Karpas-422 (cell line): ENCODE measurements around the gene GRK6. TPM values are rescaled to one million over a fixed set of nuclear protein-coding genes. Genes with fewer than 3 reads are reported as not detected.

Experiments used
- DNase-seq: peaks from one replicate; pipeline ENCODE4 v3.0.0-alpha.2; 2015
- H2AFZ ChIP-seq: fragments of 200-600 bp; sonication (generic); 2 replicates; pipeline ENCODE4 v1.6.1; 2014; ENCODE audit warnings: antibody characterized with exemption, low read length, mixed read lengths
- H3K27ac ChIP-seq: fragments of 200-600 bp; sonication (generic); 2 replicates; pipeline ENCODE4 v1.5.1; 2014; ENCODE audit warnings: mild to moderate bottlenecking, low read length, moderate library complexity
- H3K27me3 ChIP-seq: fragments of 200-600 bp; sonication (generic); 2 replicates; pipeline ENCODE4 v1.6.1; 2014; ENCODE audit warnings: low read length, mixed read lengths
- H3K36me3 ChIP-seq: fragments of 200-600 bp; sonication (generic); 2 replicates; pipeline ENCODE4 v1.6.1; 2014; ENCODE audit warnings: low read length, mixed read lengths; ENCODE audit not compliant: insufficient read depth
- H3K4me1 ChIP-seq: fragments of 200-600 bp; sonication (generic); 2 replicates; pipeline ENCODE4 v1.6.1; 2014; ENCODE audit warnings: mild to moderate bottlenecking, low read length, mixed read lengths
- H3K4me2 ChIP-seq: fragments of 200-600 bp; sonication (generic); 2 replicates; pipeline ENCODE4 v1.6.1; 2014; ENCODE audit warnings: low read length, low read depth, mild to moderate bottlenecking; ENCODE audit not compliant: poor library complexity, severe bottlenecking
- H3K4me3 ChIP-seq: fragments of 200-600 bp; sonication (generic); 2 replicates; pipeline ENCODE4 v1.5.1; 2014; ENCODE audit warnings: mild to moderate bottlenecking, antibody characterized with exemption, low read length, mixed read lengths
- H3K79me2 ChIP-seq: fragments of 200-600 bp; sonication (generic); 2 replicates; pipeline ENCODE4 v1.6.1; 2014; ENCODE audit warnings: mild to moderate bottlenecking, low read length, mixed read lengths
- H3K9ac ChIP-seq: fragments of 200-600 bp; sonication (generic); 2 replicates; pipeline ENCODE4 v1.6.0; 2014; ENCODE audit warnings: low read length
- H3K9me2 ChIP-seq: fragments of 200-600 bp; sonication (generic), shearing (Covaris generic); replicated peaks from 2 replicates; pipeline ENCODE4 v1.6.0; 2014; ENCODE audit warnings: mild to moderate bottlenecking, low read length, moderate library complexity; ENCODE audit not compliant: insufficient read depth
- H3K9me3 ChIP-seq: fragments of 300-700, 200-600 bp; sonication (generic); 2 replicates; pipeline ENCODE4 v1.6.1; 2014; ENCODE audit warnings: low read length, mixed read lengths
- H4K20me1 ChIP-seq: fragments of 200-600 bp; sonication (generic); 2 replicates; pipeline ENCODE4 v1.6.1; 2014; ENCODE audit warnings: mild to moderate bottlenecking, antibody characterized with exemption, low read length, low read depth; ENCODE audit not compliant: insufficient read depth
- total RNA-seq: library from RNA; depleted of rRNA; stranded (reverse); fragments of >200 nt; shearing (Covaris generic); gene quantifications from 2 replicates; pipeline ENCODE4 v1.2.3, GENCODE V29; 2014; ENCODE audit warnings: low replicate concordance

The GRK6 gene
- total RNA-seq, 1 experiment from 2014 or later, result 45.5 TPM

- Histone ChIP-seq H3K4me1 (peaks cover 37% of the 10 kb centered on the region), H3K79me2 (no peaks in the 10 kb centered on the region)
Observed at GRCh38 chr5:177385720-177386119, 40.8 kb upstream of the GRK6 start.

GRCh38 chr5:177386542-177386941 is 39.9 kb upstream of the GRK6 start:
- DNase-seq, result no peak
- Histone ChIP-seq H3K4me2 (no peak overlapping the region), H3K9me2 (no peaks in the 10 kb centered on the region), H3K9ac (no peak overlapping the region), H3K9me3 (no peaks in the 10 kb centered on the region), H2AFZ (no peak overlapping the region), H3K27me3 (no peaks in the 10 kb centered on the region), H3K27ac (no peak overlapping the region), H3K4me3 (no peak overlapping the region), H3K79me2 (no peaks in the 10 kb centered on the region), H4K20me1 (no peaks in the 10 kb centered on the region), H3K4me1 (peaks cover 32% of the 10 kb centered on the region), H3K36me3 (no peaks in the 10 kb centered on the region)

More at GRCh38 chr5:177385720-177386119, 40.8 kb upstream of the GRK6 start:
- no peak overlapping the region for H3K4me3 ChIP-seq
- H4K20me1 ChIP-seq, result no peaks in the 10 kb centered on the region
- H3K9ac ChIP-seq, result no peak overlapping the region
- no peaks in the 10 kb centered on the region for H3K27me3 ChIP-seq
- DNase-seq, result no peak
- no peak overlapping the region for H3K27ac ChIP-seq
- no peaks in the 10 kb centered on the region for H3K9me3 ChIP-seq
- H2AFZ ChIP-seq, result no peak overlapping the region
- H3K4me2 ChIP-seq, result no peak overlapping the region
- no peaks in the 10 kb centered on the region for H3K9me2 ChIP-seq
- H3K36me3 ChIP-seq, result no peaks in the 10 kb centered on the region

GRCh38 chr5:177387405-177387804 is 39.1 kb upstream of the GRK6 start:
- no peak overlapping the region for H2AFZ ChIP-seq
- no peaks in the 10 kb centered on the region for H4K20me1 ChIP-seq
- no peak overlapping the region for H3K27ac ChIP-seq
- H3K9me2 ChIP-seq, result no peaks in the 10 kb centered on the region
- no peak overlapping the region for H3K9ac ChIP-seq
- H3K4me2 ChIP-seq, result no peak overlapping the region
- H3K27me3 ChIP-seq, result no peaks in the 10 kb centered on the region
- no peaks in the 10 kb centered on the region for H3K79me2 ChIP-seq
- H3K4me1 ChIP-seq, result peaks cover 32% of the 10 kb centered on the region
- no peak overlapping the region for H3K4me3 ChIP-seq
- no peak for DNase-seq
- no peaks in the 10 kb centered on the region for H3K9me3 ChIP-seq
- no peaks in the 10 kb centered on the region for H3K36me3 ChIP-seq

- Histone ChIP-seq H3K79me2 (no peaks in the 10 kb centered on the region), H3K4me1 (peaks cover 35% of the 10 kb centered on the region), H3K9me3 (no peaks in the 10 kb centered on the region), H3K4me3 (no peak overlapping the region), H4K20me1 (no peaks in the 10 kb centered on the region), H3K9me2 (no peaks in the 10 kb centered on the region), H2AFZ (no peak overlapping the region), H3K27ac (no peak overlapping the region), H3K9ac (peak overlapping the region; percentile 25), H3K27me3 (no peaks in the 10 kb centered on the region), H3K4me2 (peak overlapping the region; percentile 37), H3K36me3 (no peaks in the 10 kb centered on the region)
- DNase-seq, result no peak
Observed at GRCh38 chr5:177388521-177389052, 37.9 kb upstream of the GRK6 start.

GRCh38 chr5:177389241-177390169 is 37.0 kb upstream of the GRK6 start:
- no peaks in the 10 kb centered on the region for H3K79me2 ChIP-seq
- peak overlapping the region; percentile 37 for H3K9ac ChIP-seq
- no peaks in the 10 kb centered on the region for H3K27me3 ChIP-seq
- H3K36me3 ChIP-seq, result no peaks in the 10 kb centered on the region
- H4K20me1 ChIP-seq, result no peaks in the 10 kb centered on the region
- H2AFZ ChIP-seq, result peak overlapping the region; percentile 37; the same call in 1 of the 2 replicates
- H3K4me3 ChIP-seq, result no peak overlapping the region
- H3K27ac ChIP-seq, result no peak overlapping the region
- no peaks in the 10 kb centered on the region for H3K9me2 ChIP-seq
- H3K4me1 ChIP-seq, result peaks cover 35% of the 10 kb centered on the region
- no peaks in the 10 kb centered on the region for H3K9me3 ChIP-seq
- peak overlapping the region; percentile 37 for H3K4me2 ChIP-seq
- peak; percentile 65 for DNase-seq

- Histone ChIP-seq H3K4me2 (no peak overlapping the region), H3K9ac (no peak overlapping the region), H3K27me3 (no peaks in the 10 kb centered on the region), H3K36me3 (no peaks in the 10 kb centered on the region), H4K20me1 (no peaks in the 10 kb centered on the region), H3K9me3 (no peaks in the 10 kb centered on the region), H2AFZ (no peak overlapping the region), H3K9me2 (no peaks in the 10 kb centered on the region), H3K4me1 (peaks cover 35% of the 10 kb centered on the region), H3K27ac (no peak overlapping the region), H3K79me2 (no peaks in the 10 kb centered on the region), H3K4me3 (no peak overlapping the region)
- DNase-seq, result peak; percentile 96
Observed at GRCh38 chr5:177390363-177391300, 35.8 kb upstream of the GRK6 start.

- H3K9me3 ChIP-seq, result no peaks in the 10 kb centered on the region
- H3K36me3 ChIP-seq, result no peaks in the 10 kb centered on the region
- peaks cover 29% of the 10 kb centered on the region for H3K4me1 ChIP-seq
- H4K20me1 ChIP-seq, result no peaks in the 10 kb centered on the region
- no peak overlapping the region for H2AFZ ChIP-seq
- no peak overlapping the region for H3K9ac ChIP-seq
- no peaks in the 10 kb centered on the region for H3K27me3 ChIP-seq
- DNase-seq, result no peak
- H3K4me3 ChIP-seq, result no peak overlapping the region
- no peak overlapping the region for H3K4me2 ChIP-seq
- H3K79me2 ChIP-seq, result no peaks in the 10 kb centered on the region
- H3K9me2 ChIP-seq, result no peaks in the 10 kb centered on the region
- no peak overlapping the region for H3K27ac ChIP-seq
Observed at GRCh38 chr5:177392765-177393164, 33.7 kb upstream of the GRK6 start.
